GM19397 (cell line): Measurements from ENCODE around the gene C9orf78.

Experiments used
- ATAC-seq: cut with Tn5 transposase; IDR thresholded peaks from one replicate; pipeline ENCODE4 v1.9.1; 2021; ENCODE audit warnings: mild to moderate bottlenecking, moderate library complexity; ENCODE audit not compliant: unreplicated experiment

The C9orf78 gene

GRCh38 chr9:129868023-129868871 is 33.2 kb upstream of the C9orf78 start:
- no peak for ATAC-seq

GRCh38 chr9:129867136-129868022 is 32.3 kb upstream of the C9orf78 start:
- no peak for ATAC-seq

- ATAC-seq, result no peak
Observed at GRCh38 chr9:129866394-129867135, 31.5 kb upstream of the C9orf78 start.

- no peak for ATAC-seq
Observed at GRCh38 chr9:129865668-129866320, 30.7 kb upstream of the C9orf78 start.

- ATAC-seq, result no peak
Observed at GRCh38 chr9:129864991-129865647, 30.0 kb upstream of the C9orf78 start.

- ATAC-seq, result no peak
Observed at GRCh38 chr9:129863059-129863690, 28.1 kb upstream of the C9orf78 start.

GRCh38 chr9:129861447-129861827 is 26.4 kb upstream of the C9orf78 start:
- ATAC-seq, result no peak

- no peak for ATAC-seq
Observed at GRCh38 chr9:129860653-129861446, 25.8 kb upstream of the C9orf78 start.

- ATAC-seq, result no peak
Observed at GRCh38 chr9:129858167-129858962, 23.3 kb upstream of the C9orf78 start.

- ATAC-seq, result no peak
Observed at GRCh38 chr9:129857207-129857606, 22.1 kb upstream of the C9orf78 start.

GRCh38 chr9:129854588-129855110 is 19.6 kb upstream of the C9orf78 start:
- ATAC-seq, result no peak

GRCh38 chr9:129853614-129854013 is 18.5 kb upstream of the C9orf78 start:
- ATAC-seq, result no peak

- no peak for ATAC-seq
Observed at GRCh38 chr9:129852579-129852978, 17.5 kb upstream of the C9orf78 start.

- ATAC-seq, result no peak
Observed at GRCh38 chr9:129851821-129852220, 16.7 kb upstream of the C9orf78 start.

GRCh38 chr9:129850821-129851550 is 15.9 kb upstream of the C9orf78 start:
- no peak for ATAC-seq

GRCh38 chr9:129849901-129850300 is 14.8 kb upstream of the C9orf78 start:
- no peak for ATAC-seq
